Trophoblast cell (in vitro differentiated cells and primary cell): ENCODE measurements around the gene NRXN2.

Source experiments
- DNase-seq, 2 donors: peaks; one replicate each; pipeline ENCODE4 v3.0.0-alpha.2; 2016
- H2AFZ ChIP-seq: 2 replicates; pipeline ENCODE4 v1.6.1; 2013; ENCODE audit warnings: low read length, moderate library complexity, mild to moderate bottlenecking; ENCODE audit not compliant: insufficient read depth, poor library complexity
- H2AK5ac ChIP-seq: 2 replicates; pipeline ENCODE4 v1.6.1; 2013; ENCODE audit warnings: mild to moderate bottlenecking, low read length
- H2BK120ac ChIP-seq: 2 replicates; pipeline ENCODE4 v1.6.1; 2013; ENCODE audit warnings: low read length, mild to moderate bottlenecking, moderate library complexity; ENCODE audit not compliant: insufficient read depth, poor library complexity
- H2BK12ac ChIP-seq: 2 replicates; pipeline ENCODE4 v1.6.1; 2013; ENCODE audit warnings: mild to moderate bottlenecking, low read length, moderate library complexity
- H2BK5ac ChIP-seq: 2 replicates; pipeline ENCODE4 v1.6.1; 2013; ENCODE audit warnings: low read length, low read depth, moderate library complexity, mild to moderate bottlenecking; ENCODE audit not compliant: poor library complexity
- H3K14ac ChIP-seq: 2 replicates; pipeline ENCODE4 v1.6.1; 2013; ENCODE audit warnings: mild to moderate bottlenecking, low read length
- H3K18ac ChIP-seq: 2 replicates; pipeline ENCODE4 v1.6.1; 2013; ENCODE audit warnings: mild to moderate bottlenecking, low read length
- H3K23ac ChIP-seq: 2 replicates; pipeline ENCODE4 v1.6.1; 2013; ENCODE audit warnings: low read length
- H3K27ac ChIP-seq: 2 replicates; pipeline ENCODE4 v1.5.1; 2013; ENCODE audit warnings: low read depth, mild to moderate bottlenecking, inconsistent platforms, low read length, moderate library complexity
- H3K27me3 ChIP-seq: 2 replicates; pipeline ENCODE4 v1.6.1; 2013; ENCODE audit warnings: inconsistent platforms, mild to moderate bottlenecking, low read length, moderate library complexity; ENCODE audit not compliant: insufficient read depth
- H3K36me3 ChIP-seq, 2 experiments: 1 replicate in 1 of 2; 2 replicates in 1 of 2; pipeline ENCODE4 v1.6.1; 2013; ENCODE audit warnings: low read length in 2 of 2, mild to moderate bottlenecking in 2 of 2, moderate library complexity in 1 of 2; ENCODE audit not compliant: insufficient read depth in 2 of 2, control insufficient read depth in 1 of 2
- H3K4ac ChIP-seq: 2 replicates; pipeline ENCODE4 v1.6.1; 2013; ENCODE audit warnings: low read depth, mild to moderate bottlenecking, low read length, moderate library complexity
- H3K4me1 ChIP-seq, 2 experiments: 1 replicate in 1 of 2; 2 replicates in 1 of 2; pipeline ENCODE4 v1.6.1; 2013; ENCODE audit warnings: low read length in 2 of 2, mild to moderate bottlenecking in 2 of 2, moderate library complexity in 1 of 2; ENCODE audit not compliant: insufficient read depth in 2 of 2, control insufficient read depth in 1 of 2
- H3K4me2 ChIP-seq: 2 replicates; pipeline ENCODE4 v1.6.1; 2013; ENCODE audit warnings: inconsistent platforms, mild to moderate bottlenecking, low read length, moderate library complexity
- H3K4me3 ChIP-seq: 2 replicates; pipeline ENCODE4 v1.5.1; 2013; ENCODE audit warnings: mild to moderate bottlenecking, low read depth, low read length, inconsistent platforms
- H3K79me1 ChIP-seq: one replicate; pipeline ENCODE4 v1.6.1; 2013; ENCODE audit warnings: low read length
- H3K79me2 ChIP-seq: 2 replicates; pipeline ENCODE4 v1.6.1; 2013; ENCODE audit warnings: low read length, mild to moderate bottlenecking; ENCODE audit not compliant: control insufficient read depth, insufficient read depth, poor library complexity
- H3K9ac ChIP-seq: 2 replicates; pipeline ENCODE4 v1.6.1; 2013; ENCODE audit warnings: mild to moderate bottlenecking, low read length
- H3K9me3 ChIP-seq: 2 replicates; pipeline ENCODE4 v1.6.1; 2013; ENCODE audit warnings: low read depth, mild to moderate bottlenecking, control low read depth, inconsistent platforms, low read length; ENCODE audit not compliant: insufficient read depth
- H4K12ac ChIP-seq: 2 replicates; pipeline ENCODE4 v1.6.1; 2013; ENCODE audit warnings: low read depth, mild to moderate bottlenecking, low read length, moderate library complexity
- H4K8ac ChIP-seq: 2 replicates; pipeline ENCODE4 v1.6.1; 2013; ENCODE audit warnings: low read depth, mild to moderate bottlenecking, low read length, moderate library complexity
- H4K91ac ChIP-seq: one replicate; pipeline ENCODE4 v1.6.1; 2013; ENCODE audit warnings: low read depth, mild to moderate bottlenecking, low read length, moderate library complexity
- WGBS: extraction: QIAGEN DNeasy Blood & Tissue Kit; methylation state at CpG from one replicate; pipeline ENCODE4 v1.1.7; 2013; ENCODE audit warnings: missing lambda C conversion rate; ENCODE audit not compliant: insufficient read length, insufficient coverage; ENCODE audit errors: extremely low coverage; 5-methylcytosine and 5-hydroxymethylcytosine counted together

NRXN2 gene

DNA sequence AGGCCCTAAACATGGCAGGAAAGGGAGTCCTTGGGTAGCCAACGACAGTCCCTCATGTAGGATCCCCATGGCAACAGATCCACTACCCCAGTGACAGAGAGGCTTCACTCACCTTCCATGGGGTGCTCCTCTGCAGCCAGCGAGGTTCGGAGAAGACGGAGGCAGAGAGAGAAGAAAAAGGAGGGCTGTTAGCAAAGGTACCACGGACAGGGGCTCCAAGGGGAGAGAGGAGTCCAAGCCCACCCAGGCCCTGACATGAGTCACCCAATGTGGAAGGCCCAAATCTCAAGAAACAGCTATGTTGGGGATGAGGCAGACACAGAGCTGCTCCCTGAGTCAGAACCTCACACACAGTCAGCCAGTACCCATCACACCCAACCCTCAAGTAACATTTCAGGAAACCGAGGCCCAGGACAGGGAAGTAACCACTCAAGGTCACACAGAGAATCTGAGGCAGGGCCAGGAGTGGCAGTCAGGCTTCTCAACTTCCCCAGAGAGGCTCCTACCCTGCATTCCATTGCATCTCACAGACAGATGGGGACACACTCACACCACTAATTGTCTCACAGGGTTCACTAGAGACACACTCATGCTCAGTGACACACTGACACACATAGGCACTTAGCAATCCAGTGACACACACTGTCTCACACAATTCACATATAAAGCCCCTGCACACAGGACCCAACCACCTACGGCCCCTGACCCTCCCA, 25.2 kb downstream of the NRXN2 start:
- no peaks in the 10 kb centered on the region for H3K36me3 ChIP-seq
- no peak overlapping the region for H2BK12ac ChIP-seq
- H2AFZ ChIP-seq: no peak overlapping the region
- no peak overlapping the region for H3K18ac ChIP-seq
- H3K4ac ChIP-seq: no peak overlapping the region
- no peak overlapping the region for H3K4me3 ChIP-seq
- H2BK5ac ChIP-seq: no peak overlapping the region
- no peak overlapping the region for H2BK120ac ChIP-seq
- no peak overlapping the region for H3K4me2 ChIP-seq
- WGBS: no CpG with 5 or more reads among the region's 7 CpGs
- H2AK5ac ChIP-seq: no peak overlapping the region
- H4K8ac ChIP-seq: no peak overlapping the region
- H4K91ac ChIP-seq: no peak overlapping the region
- H3K79me2 ChIP-seq: no peaks in the 10 kb centered on the region
- H3K23ac ChIP-seq: no peak overlapping the region
- no peak overlapping the region for H3K27ac ChIP-seq
- H3K9me3 ChIP-seq: no peaks in the 10 kb centered on the region
- no peak overlapping the region for H3K14ac ChIP-seq
- no peaks in the 10 kb centered on the region for H3K79me1 ChIP-seq
- H3K27me3 ChIP-seq: peaks cover 3% of the 10 kb centered on the region
- no peak overlapping the region for H3K9ac ChIP-seq
- no peak overlapping the region for H4K12ac ChIP-seq
- no peak for DNase-seq
- no peaks in the 10 kb centered on the region for H3K4me1 ChIP-seq

DNA sequence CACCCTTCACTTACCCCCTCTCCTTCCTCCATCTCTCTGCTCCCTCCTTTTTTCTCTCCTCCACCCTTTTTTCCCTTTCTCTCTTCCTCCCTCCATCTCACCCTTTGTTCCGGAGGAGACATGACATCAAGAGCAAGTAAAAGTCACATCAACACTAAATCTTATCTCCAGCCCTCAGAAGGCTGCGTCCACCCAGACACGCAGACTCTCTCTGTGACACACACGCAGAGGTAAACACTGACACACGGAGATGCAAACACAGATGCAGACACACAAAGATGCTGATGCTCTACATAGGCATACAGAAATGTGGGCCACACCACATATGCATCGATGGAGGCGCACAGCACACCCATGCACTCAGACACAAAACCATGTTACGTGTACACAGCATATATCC, 27.0 kb downstream of the NRXN2 start:
- no peaks in the 10 kb centered on the region for H3K79me1 ChIP-seq
- no peak overlapping the region for H4K91ac ChIP-seq
- H3K36me3 ChIP-seq: no peaks in the 10 kb centered on the region
- no peak overlapping the region for H4K12ac ChIP-seq
- H3K14ac ChIP-seq: no peak overlapping the region
- no peak for DNase-seq
- H2AFZ ChIP-seq: no peak overlapping the region
- no peak overlapping the region for H2BK120ac ChIP-seq
- H3K9ac ChIP-seq: no peak overlapping the region
- H3K4ac ChIP-seq: no peak overlapping the region
- no peaks in the 10 kb centered on the region for H3K79me2 ChIP-seq
- H3K27me3 ChIP-seq: peaks cover 3% of the 10 kb centered on the region
- H3K9me3 ChIP-seq: no peaks in the 10 kb centered on the region
- no peak overlapping the region for H3K4me3 ChIP-seq
- no peak overlapping the region for H2BK5ac ChIP-seq
- no peak overlapping the region for H3K23ac ChIP-seq
- H2BK12ac ChIP-seq: no peak overlapping the region
- H3K27ac ChIP-seq: no peak overlapping the region
- WGBS: no CpG with 5 or more reads among the region's 8 CpGs
- H2AK5ac ChIP-seq: no peak overlapping the region
- no peak overlapping the region for H3K4me2 ChIP-seq
- no peak overlapping the region for H3K18ac ChIP-seq
- no peak overlapping the region for H4K8ac ChIP-seq
- H3K4me1 ChIP-seq: no peaks in the 10 kb centered on the region

DNA sequence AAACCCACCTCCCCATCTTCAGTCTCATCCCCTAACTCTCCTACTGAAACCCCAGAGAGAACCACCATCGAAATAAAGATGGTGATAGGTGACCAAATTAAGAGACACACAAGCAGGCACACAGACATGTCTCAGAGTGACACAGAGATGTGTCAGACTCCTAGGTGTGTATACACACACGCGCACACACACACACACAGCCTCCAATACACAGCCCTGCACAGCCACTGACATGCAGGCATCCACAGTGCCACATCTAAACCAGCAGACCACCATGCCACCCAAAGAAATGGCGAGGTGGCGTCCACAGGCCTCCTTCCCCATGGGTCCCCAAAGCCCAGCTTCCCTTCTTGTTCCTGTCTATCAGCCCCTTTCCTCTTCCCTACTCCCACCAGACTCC, 27.4 kb downstream of the NRXN2 start:
- H3K9ac ChIP-seq: no peak overlapping the region
- H3K79me1 ChIP-seq: no peaks in the 10 kb centered on the region
- no peak overlapping the region for H3K18ac ChIP-seq
- H3K4ac ChIP-seq: no peak overlapping the region
- H4K91ac ChIP-seq: no peak overlapping the region
- no peak overlapping the region for H2BK5ac ChIP-seq
- H2AFZ ChIP-seq: no peak overlapping the region
- H2BK12ac ChIP-seq: no peak overlapping the region
- H3K23ac ChIP-seq: no peak overlapping the region
- no peak overlapping the region for H2BK120ac ChIP-seq
- no peak overlapping the region for H3K27ac ChIP-seq
- H3K4me1 ChIP-seq: no peaks in the 10 kb centered on the region
- no peaks in the 10 kb centered on the region for H3K9me3 ChIP-seq
- no peak overlapping the region for H3K4me2 ChIP-seq
- no peak overlapping the region for H4K12ac ChIP-seq
- no peak overlapping the region for H3K4me3 ChIP-seq
- H3K79me2 ChIP-seq: no peaks in the 10 kb centered on the region
- DNase-seq: no peak
- no peak overlapping the region for H4K8ac ChIP-seq
- peaks cover 2% of the 10 kb centered on the region for H3K27me3 ChIP-seq
- no CpG with 5 or more reads among the region's 5 CpGs for WGBS
- no peak overlapping the region for H3K14ac ChIP-seq
- H3K36me3 ChIP-seq: no peaks in the 10 kb centered on the region
- no peak overlapping the region for H2AK5ac ChIP-seq

DNA sequence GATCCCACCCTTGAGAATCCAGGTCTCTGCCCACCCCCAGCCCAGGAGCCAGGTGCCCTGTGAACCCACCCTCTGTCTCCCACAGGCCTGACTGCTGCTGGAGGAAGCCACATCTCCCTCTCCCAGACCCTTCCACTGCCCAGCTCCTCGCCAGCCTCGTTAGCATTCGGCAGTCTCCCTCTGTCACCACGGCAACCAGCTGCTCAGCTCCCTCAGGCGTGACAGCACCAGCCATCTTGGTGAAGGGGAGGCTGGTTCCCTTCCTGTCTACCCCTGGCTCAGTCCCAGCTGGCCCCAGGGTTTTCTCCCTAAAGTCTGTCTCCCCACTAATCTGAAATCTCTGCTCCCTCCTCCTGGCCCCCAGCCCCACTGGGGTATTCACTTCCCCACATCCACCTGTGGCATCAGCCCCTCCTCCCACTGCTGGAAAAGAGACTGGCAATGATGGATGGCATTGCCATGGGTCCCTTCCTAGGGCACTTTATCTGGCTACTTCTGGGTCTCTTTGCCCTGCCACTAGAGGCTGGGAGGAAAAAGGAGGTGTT, 28.1 kb downstream of the NRXN2 start:
- Histone ChIP-seq H2BK120ac (no peak overlapping the region), H3K9me3 (no peaks in the 10 kb centered on the region), H3K9ac (no peak overlapping the region), H4K12ac (no peak overlapping the region), H2AFZ (no peak overlapping the region), H3K27ac (no peak overlapping the region), H3K36me3 (no peaks in the 10 kb centered on the region), H3K14ac (no peak overlapping the region), H3K18ac (no peak overlapping the region), H4K91ac (no peak overlapping the region), H3K79me1 (no peaks in the 10 kb centered on the region), H3K4ac (no peak overlapping the region), H2BK5ac (no peak overlapping the region), H3K27me3 (no peaks in the 10 kb centered on the region), H3K4me2 (no peak overlapping the region), H3K4me3 (no peak overlapping the region), H4K8ac (no peak overlapping the region), H3K4me1 (no peaks in the 10 kb centered on the region), H3K23ac (no peak overlapping the region), H2BK12ac (no peak overlapping the region), H2AK5ac (no peak overlapping the region), H3K79me2 (no peaks in the 10 kb centered on the region)
- WGBS: no CpG with 5 or more reads among the region's 5 CpGs
- no peak for DNase-seq
